ENCODE data around the gene CLEC3B.

The CLEC3B gene

GRCh38 chr3:44987332-44987731 is 38.8 kb upstream of the CLEC3B start:
- H3K4me3 ChIP-seq (ENCODE audit: low read depth, low read length), result no peak overlapping the region
- DNase-seq (ENCODE audit: low read depth, low spot score), result no peak
- TF ChIP-seq CTCF (IDR thresholded peaks at IDR 0.05; ENCODE audit: insufficient read depth, low read length, missing control alignments), result no peak
- POLR2A ChIA-PET, result interaction anchor here (1.3 kb wide), 1 partner anchor 11 kb away, joined by 3 read pairs; the partner anchor contains the start of genes EXOSC7 and ZDHHC3
- CTCF ChIA-PET, result interaction anchor here (1.0 to 2.2 kb wide), 4 partner anchors 9 to 59 kb away, joined by 3 to 14 read pairs (median 5); no protein-coding TSS in a partner anchor

- POLR2A ChIA-PET, result no interaction called here
These were observed 38.0 kb upstream of the CLEC3B start for GRCh38 chr3:44988073-44988472.

GRCh38 chr3:44989141-44989540 is 37.0 kb upstream of the CLEC3B start:
- no peak for TF ChIP-seq CTCF (IDR thresholded peaks at IDR 0.05; ENCODE audit: insufficient read depth, low read length, missing control alignments)
- no peak for DNase-seq (ENCODE audit: low read depth, low spot score)
- POLR2A ChIA-PET, result no interaction called here
- CTCF ChIA-PET, result interaction anchor here (2.2 kb wide), 1 partner anchor 11 kb away, joined by 14 read pairs; no protein-coding TSS in a partner anchor
- no peak overlapping the region for H3K4me3 ChIP-seq (ENCODE audit: low read depth, low read length)

More at GRCh38 chr3:44988073-44988472, 38.0 kb upstream of the CLEC3B start:
- TF ChIP-seq CTCF (IDR thresholded peaks at IDR 0.05; ENCODE audit: insufficient read depth, low read length, missing control alignments), result peak; percentile 26
- CTCF ChIA-PET, result interaction anchor here (1.1 to 2.2 kb wide), 3 partner anchors 8 to 60 kb away, joined by 3 to 14 read pairs (median 7); no protein-coding TSS in a partner anchor
- H3K4me3 ChIP-seq (ENCODE audit: low read depth, low read length), result no peak overlapping the region
- DNase-seq (ENCODE audit: low read depth, low spot score), result no peak

- no peak for DNase-seq (ENCODE audit: low read depth, low spot score)
- TF ChIP-seq CTCF (IDR thresholded peaks at IDR 0.05; ENCODE audit: insufficient read depth, low read length, missing control alignments), result no peak
- H3K4me3 ChIP-seq (ENCODE audit: low read depth, low read length), result no peak overlapping the region
- ChIA-PET CTCF (interaction anchor here (1.1 to 2.4 kb wide), 3 partner anchors 11 to 21 kb away, joined by 3 to 8 read pairs (median 4); no protein-coding TSS in a partner anchor), POLR2A (no interaction called here)
These were observed 36.3 kb upstream of the CLEC3B start for GRCh38 chr3:44989636-44990373.

- CTCF ChIA-PET, result interaction anchor here (0.8 to 3.2 kb wide), 7 partner anchors 8 to 18 kb away, joined by 3 to 33 read pairs (median 8); partner anchors contain the start of genes EXOSC7 and ZDHHC3
- no peak for DNase-seq (ENCODE audit: low read depth, low spot score)
- TF ChIP-seq CTCF (IDR thresholded peaks at IDR 0.05; ENCODE audit: insufficient read depth, low read length, missing control alignments), result no peak
- POLR2A ChIA-PET, result no interaction called here
- no peak overlapping the region for H3K4me3 ChIP-seq (ENCODE audit: low read depth, low read length)
These were observed 34.8 kb upstream of the CLEC3B start for GRCh38 chr3:44991326-44991725.
